A673 (cell line): ENCODE data around the gene SYN1.

Experiments used
- CTCF ChIP-seq: fragments of 300-800, 200-600 bp; sonication (generic); conservative IDR thresholded peaks from 2 replicates; pipeline ENCODE4 v1.5.1; 2017; ENCODE audit warnings: low read depth, mild to moderate bottlenecking, antibody characterized with exemption, low read length, moderate library complexity, mixed read lengths
- EZH2 ChIP-seq: fragments of 200-600 bp; sonication (generic); IDR thresholded peaks from 2 replicates; pipeline ENCODE4 v1.6.1; 2017; ENCODE audit warnings: borderline replicate concordance, low read depth, mild to moderate bottlenecking, mixed read lengths, antibody characterized with exemption, low read length; ENCODE audit not compliant: poor library complexity, severe bottlenecking

GRCh38 chrX:47605024-47605423 is 14.6 kb downstream of the SYN1 start:
- TF ChIP-seq CTCF (no peak), EZH2 (no peak)
